GM23338 (cell line): ENCODE results near the gene CRKL.

Source experiments
- CTCF ChIP-seq, 2 experiments: fragments of 200-600 bp in 1 of 2; sonication (generic) in 1 of 2; conservative IDR thresholded peaks; 2 replicates each; pipeline versions ENCODE4 v1.5.1 to v1.6.1; 2016 to 2017; ENCODE audit warnings: antibody characterized with exemption in 2 of 2, low read depth in 2 of 2, mild to moderate bottlenecking in 2 of 2, moderate library complexity in 1 of 2
- EZH2phosphoT487 ChIP-seq: fragments of 200-600 bp; sonication (generic); IDR thresholded peaks from one replicate; pipeline ENCODE4 v1.8.1; 2018; ENCODE audit warnings: antibody characterized with exemption; ENCODE audit not compliant: unreplicated experiment
- POLR2AphosphoS5 ChIP-seq: IDR thresholded peaks from 2 replicates; pipeline ENCODE4 v1.6.1; 2016; ENCODE audit warnings: antibody characterized with exemption, low read depth

GRCh38 chr22:20940904-20941385 is 23.7 kb downstream of the CRKL start:
- TF ChIP-seq CTCF (conservative IDR thresholded peaks at IDR 0.05; ENCODE audit: low read depth in 2 of 2) = no peak
- no peak for TF ChIP-seq EZH2phosphoT487
- no peak for TF ChIP-seq POLR2AphosphoS5
